ENCODE measurements around the gene SLC28A1. TPM values are rescaled to one million over a fixed set of nuclear protein-coding genes. Genes with fewer than 3 reads are reported as not detected.

SLC28A1 gene
- total and polyA plus RNA-seq, 4 donors: 0.09 to 39.7 (median 18.3) TPM

DNA sequence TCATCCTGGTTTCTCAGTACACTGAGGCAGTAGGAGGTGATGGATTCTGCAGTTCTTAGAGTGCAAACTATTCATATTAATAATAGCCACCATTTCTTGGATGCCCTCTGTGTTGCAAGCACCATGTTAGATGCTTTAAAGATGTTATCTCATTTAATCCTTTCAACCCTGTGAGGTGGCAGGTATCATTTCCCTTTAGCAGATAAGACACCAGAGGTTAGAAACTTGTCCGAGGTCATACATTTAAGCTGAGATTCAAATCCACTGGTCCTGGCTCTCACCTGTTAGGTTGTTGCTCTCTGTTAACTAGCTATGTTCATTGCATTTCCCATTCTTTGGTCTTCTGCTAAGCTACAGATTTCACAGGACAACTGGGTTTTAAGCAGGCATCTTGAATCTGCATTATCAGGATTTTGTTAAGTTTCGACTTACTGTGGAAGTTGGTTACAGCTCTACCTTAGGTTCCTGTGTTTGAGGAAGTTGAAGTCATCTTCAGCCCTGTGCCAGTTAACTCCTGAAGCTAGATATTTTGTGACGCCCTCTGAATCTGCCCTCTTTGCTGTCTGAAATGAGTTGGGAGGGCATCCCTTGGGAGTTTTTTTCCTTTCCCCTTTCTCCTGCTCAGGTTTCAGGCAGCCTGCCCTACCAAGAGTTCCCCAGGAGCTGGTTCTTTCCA lies 103.6 kb downstream of the SLC28A1 start:
- no peak overlapping the region for H3K27ac ChIP-seq (ENCODE audit: low read depth in 1 of 2, low read length in 2 of 2)

DNA sequence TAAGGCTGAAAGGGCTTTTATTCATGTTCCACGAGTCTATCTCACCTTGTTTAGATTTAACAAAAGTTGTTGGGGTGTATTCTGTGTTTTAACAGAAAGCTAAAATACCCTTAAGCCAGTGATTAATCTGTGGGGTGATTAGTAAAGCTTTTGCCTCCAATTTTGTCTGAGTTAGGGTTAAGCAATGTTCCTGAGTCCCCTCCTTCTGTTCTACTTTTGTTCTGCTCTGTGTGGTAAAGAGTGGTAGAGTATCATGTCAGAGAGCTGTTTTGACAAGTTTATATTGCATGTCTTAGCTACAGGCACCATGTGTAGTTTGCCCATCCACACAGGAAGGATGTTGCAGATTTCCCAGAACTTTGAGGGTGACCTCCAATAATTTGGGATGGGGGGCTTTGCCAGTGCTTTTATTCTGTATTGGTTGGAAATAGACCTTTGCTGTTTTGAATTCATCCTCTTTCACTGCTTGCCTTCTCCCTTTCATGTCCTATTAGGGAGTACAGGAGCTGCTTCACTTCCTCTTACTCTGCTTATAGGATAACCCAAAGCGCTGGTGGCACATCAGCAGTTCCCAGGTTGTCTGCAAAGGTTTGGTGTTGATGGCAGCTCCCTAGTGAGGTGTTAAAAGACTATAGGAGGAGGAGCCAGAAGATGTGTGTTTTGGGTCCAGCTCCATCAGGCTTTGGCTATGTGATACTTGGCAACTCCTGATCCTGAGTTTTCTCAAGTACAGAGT lies 104.6 kb downstream of the SLC28A1 start:
- Histone ChIP-seq H3K27me3 (ENCODE audit: control insufficient read depth in 4 of 4, insufficient read depth in 4 of 4, low read length in 3 of 4) (no peaks in the 10 kb centered on the region), H3K27ac (ENCODE audit: low read depth in 1 of 2, low read length in 2 of 2) (no peak overlapping the region), H3K9me3 (ENCODE audit: control insufficient read depth in 4 of 4, low read length in 3 of 4) (no peaks in the 10 kb centered on the region), H3K36me3 (ENCODE audit: control insufficient read depth in 4 of 4, insufficient read depth in 3 of 4, low read depth in 1 of 4, low read length in 3 of 4) (no peaks in the 10 kb centered on the region), H3K4me1 (ENCODE audit: control insufficient read depth in 4 of 4, insufficient read depth in 4 of 4, low read length in 3 of 4) (peaks cover 6 to 24% (median 14%) of the 10 kb centered on the region in 4 donors), H3K9ac (ENCODE audit: low read depth in 1 of 2, low read length in 2 of 2) (no peak overlapping the region), H3K4me3 (ENCODE audit: low read depth in 1 of 3, low read length in 3 of 3) (no peak overlapping the region)
- no peak for TF ChIP-seq RAD21 (IDR thresholded peaks at IDR 0.05)
- TF ChIP-seq GABPA (IDR thresholded peaks at IDR 0.05 in 1 of 2, conservative IDR thresholded peaks at IDR 0.05 in 1 of 2): no peak
- TF ChIP-seq, protein P1, sequence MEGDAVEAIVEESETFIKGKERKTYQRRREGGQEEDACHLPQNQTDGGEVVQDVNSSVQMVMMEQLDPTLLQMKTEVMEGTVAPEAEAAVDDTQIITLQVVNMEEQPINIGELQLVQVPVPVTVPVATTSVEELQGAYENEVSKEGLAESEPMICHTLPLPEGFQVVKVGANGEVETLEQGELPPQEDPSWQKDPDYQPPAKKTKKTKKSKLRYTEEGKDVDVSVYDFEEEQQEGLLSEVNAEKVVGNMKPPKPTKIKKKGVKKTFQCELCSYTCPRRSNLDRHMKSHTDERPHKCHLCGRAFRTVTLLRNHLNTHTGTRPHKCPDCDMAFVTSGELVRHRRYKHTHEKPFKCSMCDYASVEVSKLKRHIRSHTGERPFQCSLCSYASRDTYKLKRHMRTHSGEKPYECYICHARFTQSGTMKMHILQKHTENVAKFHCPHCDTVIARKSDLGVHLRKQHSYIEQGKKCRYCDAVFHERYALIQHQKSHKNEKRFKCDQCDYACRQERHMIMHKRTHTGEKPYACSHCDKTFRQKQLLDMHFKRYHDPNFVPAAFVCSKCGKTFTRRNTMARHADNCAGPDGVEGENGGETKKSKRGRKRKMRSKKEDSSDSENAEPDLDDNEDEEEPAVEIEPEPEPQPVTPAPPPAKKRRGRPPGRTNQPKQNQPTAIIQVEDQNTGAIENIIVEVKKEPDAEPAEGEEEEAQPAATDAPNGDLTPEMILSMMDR (IDR thresholded peaks at IDR 0.05; ENCODE audit: low read depth, low read length, missing input control): no peak
- no peak for TF ChIP-seq RXRA (IDR thresholded peaks at IDR 0.05)
- TF ChIP-seq, protein P2, sequence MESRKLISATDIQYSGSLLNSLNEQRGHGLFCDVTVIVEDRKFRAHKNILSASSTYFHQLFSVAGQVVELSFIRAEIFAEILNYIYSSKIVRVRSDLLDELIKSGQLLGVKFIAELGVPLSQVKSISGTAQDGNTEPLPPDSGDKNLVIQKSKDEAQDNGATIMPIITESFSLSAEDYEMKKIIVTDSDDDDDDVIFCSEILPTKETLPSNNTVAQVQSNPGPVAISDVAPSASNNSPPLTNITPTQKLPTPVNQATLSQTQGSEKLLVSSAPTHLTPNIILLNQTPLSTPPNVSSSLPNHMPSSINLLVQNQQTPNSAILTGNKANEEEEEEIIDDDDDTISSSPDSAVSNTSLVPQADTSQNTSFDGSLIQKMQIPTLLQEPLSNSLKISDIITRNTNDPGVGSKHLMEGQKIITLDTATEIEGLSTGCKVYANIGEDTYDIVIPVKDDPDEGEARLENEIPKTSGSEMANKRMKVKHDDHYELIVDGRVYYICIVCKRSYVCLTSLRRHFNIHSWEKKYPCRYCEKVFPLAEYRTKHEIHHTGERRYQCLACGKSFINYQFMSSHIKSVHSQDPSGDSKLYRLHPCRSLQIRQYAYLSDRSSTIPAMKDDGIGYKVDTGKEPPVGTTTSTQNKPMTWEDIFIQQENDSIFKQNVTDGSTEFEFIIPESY (IDR thresholded peaks at IDR 0.05): no peak
- TF ChIP-seq FOXA2 (IDR thresholded peaks at IDR 0.05): no peak
- no peak for TF ChIP-seq JUND (IDR thresholded peaks at IDR 0.05)
- TF ChIP-seq SP1 (IDR thresholded peaks at IDR 0.05): no peak
- no peak for TF ChIP-seq HNF4A (conservative IDR thresholded peaks at IDR 0.05)
- TF ChIP-seq, protein P3, sequence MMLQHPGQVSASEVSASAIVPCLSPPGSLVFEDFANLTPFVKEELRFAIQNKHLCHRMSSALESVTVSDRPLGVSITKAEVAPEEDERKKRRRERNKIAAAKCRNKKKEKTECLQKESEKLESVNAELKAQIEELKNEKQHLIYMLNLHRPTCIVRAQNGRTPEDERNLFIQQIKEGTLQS (IDR thresholded peaks at IDR 0.05): no peak
- TF ChIP-seq YY1 (IDR thresholded peaks at IDR 0.05): no peak
- no peak for TF ChIP-seq FOXA1 (IDR thresholded peaks at IDR 0.05)
- TF ChIP-seq TAF1 (conservative IDR thresholded peaks at IDR 0.05): no peak
- no peak for TF ChIP-seq NR2F2 (IDR thresholded peaks at IDR 0.05)
- no peak for TF ChIP-seq HNF4G (IDR thresholded peaks at IDR 0.05)
- TF ChIP-seq, protein P4, sequence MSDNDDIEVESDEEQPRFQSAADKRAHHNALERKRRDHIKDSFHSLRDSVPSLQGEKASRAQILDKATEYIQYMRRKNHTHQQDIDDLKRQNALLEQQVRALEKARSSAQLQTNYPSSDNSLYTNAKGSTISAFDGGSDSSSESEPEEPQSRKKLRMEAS (IDR thresholded peaks at IDR 0.05): no peak
- TF ChIP-seq, protein P5, sequence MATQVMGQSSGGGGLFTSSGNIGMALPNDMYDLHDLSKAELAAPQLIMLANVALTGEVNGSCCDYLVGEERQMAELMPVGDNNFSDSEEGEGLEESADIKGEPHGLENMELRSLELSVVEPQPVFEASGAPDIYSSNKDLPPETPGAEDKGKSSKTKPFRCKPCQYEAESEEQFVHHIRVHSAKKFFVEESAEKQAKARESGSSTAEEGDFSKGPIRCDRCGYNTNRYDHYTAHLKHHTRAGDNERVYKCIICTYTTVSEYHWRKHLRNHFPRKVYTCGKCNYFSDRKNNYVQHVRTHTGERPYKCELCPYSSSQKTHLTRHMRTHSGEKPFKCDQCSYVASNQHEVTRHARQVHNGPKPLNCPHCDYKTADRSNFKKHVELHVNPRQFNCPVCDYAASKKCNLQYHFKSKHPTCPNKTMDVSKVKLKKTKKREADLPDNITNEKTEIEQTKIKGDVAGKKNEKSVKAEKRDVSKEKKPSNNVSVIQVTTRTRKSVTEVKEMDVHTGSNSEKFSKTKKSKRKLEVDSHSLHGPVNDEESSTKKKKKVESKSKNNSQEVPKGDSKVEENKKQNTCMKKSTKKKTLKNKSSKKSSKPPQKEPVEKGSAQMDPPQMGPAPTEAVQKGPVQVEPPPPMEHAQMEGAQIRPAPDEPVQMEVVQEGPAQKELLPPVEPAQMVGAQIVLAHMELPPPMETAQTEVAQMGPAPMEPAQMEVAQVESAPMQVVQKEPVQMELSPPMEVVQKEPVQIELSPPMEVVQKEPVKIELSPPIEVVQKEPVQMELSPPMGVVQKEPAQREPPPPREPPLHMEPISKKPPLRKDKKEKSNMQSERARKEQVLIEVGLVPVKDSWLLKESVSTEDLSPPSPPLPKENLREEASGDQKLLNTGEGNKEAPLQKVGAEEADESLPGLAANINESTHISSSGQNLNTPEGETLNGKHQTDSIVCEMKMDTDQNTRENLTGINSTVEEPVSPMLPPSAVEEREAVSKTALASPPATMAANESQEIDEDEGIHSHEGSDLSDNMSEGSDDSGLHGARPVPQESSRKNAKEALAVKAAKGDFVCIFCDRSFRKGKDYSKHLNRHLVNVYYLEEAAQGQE (IDR thresholded peaks at IDR 0.05): no peak
- 76% methylated on average over 2 of the region's 2 CpGs for WGBS
- no peak for DNase-seq (ENCODE audit: low spot score)

More for the DNA sequence above, 103.6 kb downstream of the SLC28A1 start:
- Histone ChIP-seq H3K36me3 (ENCODE audit: control insufficient read depth in 4 of 4, insufficient read depth in 3 of 4, low read depth in 1 of 4, low read length in 3 of 4) (no peaks in the 10 kb centered on the region), H3K27me3 (ENCODE audit: control insufficient read depth in 4 of 4, insufficient read depth in 4 of 4, low read length in 3 of 4) (no peaks in the 10 kb centered on the region), H3K4me1 (ENCODE audit: control insufficient read depth in 4 of 4, insufficient read depth in 4 of 4, low read length in 3 of 4) (peaks cover 7 to 32% (median 20%) of the 10 kb centered on the region in 4 donors), H3K4me3 (ENCODE audit: low read depth in 1 of 3, low read length in 3 of 3) (no peak overlapping the region), H3K9me3 (ENCODE audit: control insufficient read depth in 4 of 4, low read length in 3 of 4) (no peaks in the 10 kb centered on the region), H3K9ac (ENCODE audit: low read depth in 1 of 2, low read length in 2 of 2) (no peak overlapping the region)
- 86% methylated on average over 3 of the region's 3 CpGs for WGBS
- no peak for DNase-seq (ENCODE audit: low spot score)
- TF ChIP-seq EGR1 (IDR thresholded peaks at IDR 0.05; ENCODE audit: low read depth in 2 of 2): no peak
- no peak for TF ChIP-seq NR2F2 (IDR thresholded peaks at IDR 0.05)
- TF ChIP-seq, protein P3 (IDR thresholded peaks at IDR 0.05): no peak
- no peak for TF ChIP-seq TAF1 (conservative IDR thresholded peaks at IDR 0.05)
